Right atrium auricular region (tissue), 2 donors: ENCODE measurements around the gene BIRC2. TPM values are rescaled to one million over a fixed set of nuclear protein-coding genes. Genes with fewer than 3 reads are reported as not detected.

Experiments used
- DNase-seq: peaks from one replicate; pipeline ENCODE4 v3.0.0-alpha.2; 2019; ENCODE audit warnings: low spot score
- H3K27ac ChIP-seq, 2 donors: fragments of 200-600 bp; sonication (generic); 1 replicate in 1 of 2; 2 replicates in 1 of 2; pipeline ENCODE4 v1.5.1; 2016 to 2019
- H3K27me3 ChIP-seq, 2 donors: fragments of 200-600 bp; sonication (generic); one replicate each; pipeline versions ENCODE4 v1.5.1 to v1.6.0; 2017 to 2019
- H3K36me3 ChIP-seq: fragments of 200-600 bp; sonication (generic); one replicate; pipeline ENCODE4 v1.5.1; 2016
- H3K4me1 ChIP-seq, 2 donors: fragments of 200-600 bp; sonication (generic); one replicate each; pipeline versions ENCODE4 v1.5.1 to v1.6.0; 2017 to 2019
- H3K4me3 ChIP-seq, 2 donors: fragments of 200-600 bp; sonication (generic); 1 replicate in 1 of 2; 2 replicates in 1 of 2; pipeline ENCODE4 v1.5.1; 2017 to 2019; ENCODE audit warnings: mild to moderate bottlenecking in 1 of 2, moderate library complexity in 1 of 2
- H3K9me3 ChIP-seq, 2 donors: fragments of 200-600 bp; sonication (generic); one replicate each; pipeline ENCODE4 v1.5.1; 2019
- CTCF ChIP-seq, 2 donors: fragments of 200-600 bp; sonication (generic); IDR thresholded peaks; one replicate each; pipeline ENCODE4 v1.5.1; 2019; ENCODE audit warnings: antibody characterized with exemption in 2 of 2
- total RNA-seq, 2 donors: library from RNA; depleted of rRNA; stranded (reverse); fragments of >200 nt; gene quantifications; one replicate each; pipeline ENCODE4 v1.1.0, GENCODE V29; 2016

The BIRC2 gene
- total RNA-seq, 2 donors from 2014 or later, result 31.5 to 36.8 TPM

DNA sequence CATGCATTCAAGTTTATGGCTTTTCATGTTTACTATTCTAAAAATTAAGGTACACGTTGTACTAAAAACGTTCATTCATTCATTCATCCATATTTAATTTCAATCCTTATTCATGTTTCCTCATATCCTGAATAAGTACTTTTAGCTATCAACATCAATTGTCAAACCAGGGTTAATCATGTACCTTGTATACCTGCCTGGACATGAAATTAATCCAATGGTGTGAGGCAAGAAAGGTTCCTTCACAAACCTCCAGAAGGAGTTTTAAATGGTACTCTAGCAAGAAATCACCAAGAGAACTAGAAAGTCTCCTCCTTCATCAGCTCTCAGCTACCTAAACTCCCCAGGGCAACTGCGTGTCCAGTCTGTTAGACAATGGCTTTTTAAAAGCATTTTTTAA lies 72.2 kb downstream of the BIRC2 start:
- H3K4me1 ChIP-seq, result no peaks in the 10 kb centered on the region
- H3K27ac ChIP-seq, result no peak overlapping the region
- no peak for DNase-seq
- TF ChIP-seq CTCF (IDR thresholded peaks at IDR 0.05), result no peak
- H3K36me3 ChIP-seq, result no peaks in the 10 kb centered on the region
- peaks cover 0 to 17% of the 10 kb centered on the region in 2 donors for H3K9me3 ChIP-seq
- H3K27me3 ChIP-seq, result no peaks in the 10 kb centered on the region
- H3K4me3 ChIP-seq, result no peak overlapping the region

DNA sequence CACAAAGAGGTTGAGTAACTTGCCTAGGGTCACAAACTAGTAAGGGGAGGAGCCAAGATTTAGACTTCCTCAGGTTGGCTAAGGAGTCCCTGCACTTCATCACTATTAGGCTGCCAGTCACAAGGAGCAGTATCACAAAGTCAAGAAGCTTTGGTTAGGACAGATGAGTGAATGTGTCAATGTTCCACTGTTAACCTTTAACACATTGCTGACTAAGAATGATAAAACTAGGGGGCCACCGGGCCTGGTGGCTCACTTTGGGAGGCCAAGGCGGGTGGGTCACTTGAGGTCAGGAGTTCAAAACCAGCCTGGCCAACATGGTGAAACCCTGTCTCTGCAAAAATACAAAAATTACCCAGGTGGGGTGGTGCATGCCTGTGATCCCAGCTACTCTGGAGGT lies 73.5 kb downstream of the BIRC2 start:
- TF ChIP-seq CTCF (IDR thresholded peaks at IDR 0.05), result no peak
- H3K4me3 ChIP-seq, result no peak overlapping the region
- H3K27me3 ChIP-seq, result no peaks in the 10 kb centered on the region
- no peaks in the 10 kb centered on the region for H3K4me1 ChIP-seq
- H3K27ac ChIP-seq, result no peak overlapping the region
- no peaks in the 10 kb centered on the region for H3K36me3 ChIP-seq
- DNase-seq, result no peak
- H3K9me3 ChIP-seq, result peaks cover 0 to 17% of the 10 kb centered on the region in 2 donors

DNA sequence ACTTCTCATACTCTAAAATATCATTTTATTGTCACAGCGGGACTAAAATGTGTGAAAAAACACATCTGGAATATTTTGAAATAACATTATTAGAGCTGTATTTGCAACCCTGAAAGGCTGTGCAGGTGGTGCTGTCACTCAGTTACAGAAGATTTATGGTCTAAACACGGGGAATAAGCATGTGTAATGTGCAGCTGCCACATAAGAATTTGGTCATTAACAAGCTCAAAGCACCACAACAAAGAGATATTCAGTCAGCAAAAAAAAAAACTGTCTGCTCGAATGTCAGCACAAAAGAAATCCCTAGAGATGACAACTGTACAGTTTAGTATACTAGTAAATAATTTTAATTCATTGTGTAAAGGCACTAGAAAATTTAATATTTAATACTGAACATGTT lies 74.2 kb downstream of the BIRC2 start:
- Histone ChIP-seq H3K4me1 (no peaks in the 10 kb centered on the region), H3K27me3 (no peaks in the 10 kb centered on the region), H3K27ac (no peak overlapping the region), H3K9me3 (peaks cover 0 to 15% of the 10 kb centered on the region in 2 donors), H3K4me3 (no peak overlapping the region), H3K36me3 (no peaks in the 10 kb centered on the region)
- DNase-seq, result no peak
- no peak for TF ChIP-seq CTCF (IDR thresholded peaks at IDR 0.05)

- no peak for TF ChIP-seq CTCF (IDR thresholded peaks at IDR 0.05)
- DNase-seq, result no peak
- no peak overlapping the region for H3K4me3 ChIP-seq
- no peaks in the 10 kb centered on the region for H3K4me1 ChIP-seq
- H3K27ac ChIP-seq, result no peak overlapping the region
- H3K27me3 ChIP-seq, result no peaks in the 10 kb centered on the region
- H3K36me3 ChIP-seq, result no peaks in the 10 kb centered on the region
- no peaks in the 10 kb centered on the region for H3K9me3 ChIP-seq
Observed at GRCh38 chr11:102422817-102423712, 76.1 kb downstream of the BIRC2 start.

DNA sequence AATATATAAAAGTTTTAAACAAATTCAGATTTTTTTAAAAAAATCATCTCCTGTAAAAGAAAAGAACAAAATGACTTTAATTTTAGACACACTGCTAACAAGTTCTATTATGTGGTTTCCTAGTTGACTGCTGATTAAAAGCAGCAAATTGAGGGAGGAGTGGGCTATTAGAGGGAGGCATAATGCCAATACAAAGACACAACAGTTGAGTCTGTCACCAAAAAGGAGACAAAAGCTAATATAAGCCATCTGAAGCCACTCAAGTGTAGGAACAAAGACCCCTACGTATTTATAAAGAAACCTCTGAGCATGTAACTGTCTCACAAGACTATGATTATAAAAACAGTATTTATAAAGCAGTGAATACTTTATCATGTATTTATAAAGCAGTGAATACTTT lies 76.9 kb downstream of the BIRC2 start:
- no peak overlapping the region for H3K27ac ChIP-seq
- no peaks in the 10 kb centered on the region for H3K36me3 ChIP-seq
- TF ChIP-seq CTCF (IDR thresholded peaks at IDR 0.05), result no peak
- peaks cover 0 to 5% of the 10 kb centered on the region in 2 donors for H3K4me1 ChIP-seq
- H3K4me3 ChIP-seq, result no peak overlapping the region
- no peaks in the 10 kb centered on the region for H3K27me3 ChIP-seq
- H3K9me3 ChIP-seq, result no peaks in the 10 kb centered on the region
- no peak for DNase-seq
